Neural cell (in vitro differentiated cells): ENCODE data around the gene KCNQ2.

Experiments used
- EZH2 ChIP-seq: fragments of 200-600, 300-800 bp; shearing (Covaris generic), sonication (generic); IDR thresholded peaks from 2 replicates; pipeline ENCODE4 v1.6.1; 2014; ENCODE audit warnings: antibody characterized with exemption, low read length, borderline replicate concordance, mild to moderate bottlenecking; ENCODE audit not compliant: insufficient read depth, poor library complexity, severe bottlenecking
- TF ChIP-seq, protein P1 (sequence below): fragments of 450-650 bp; IDR thresholded peaks from 2 replicates; pipeline ENCODE4 v1.5.1; 2014; ENCODE audit warnings: antibody characterized with exemption, mild to moderate bottlenecking, moderate library complexity; ENCODE audit not compliant: poor library complexity, severe bottlenecking

- TF ChIP-seq EZH2, result no peak
- TF ChIP-seq, protein P1, sequence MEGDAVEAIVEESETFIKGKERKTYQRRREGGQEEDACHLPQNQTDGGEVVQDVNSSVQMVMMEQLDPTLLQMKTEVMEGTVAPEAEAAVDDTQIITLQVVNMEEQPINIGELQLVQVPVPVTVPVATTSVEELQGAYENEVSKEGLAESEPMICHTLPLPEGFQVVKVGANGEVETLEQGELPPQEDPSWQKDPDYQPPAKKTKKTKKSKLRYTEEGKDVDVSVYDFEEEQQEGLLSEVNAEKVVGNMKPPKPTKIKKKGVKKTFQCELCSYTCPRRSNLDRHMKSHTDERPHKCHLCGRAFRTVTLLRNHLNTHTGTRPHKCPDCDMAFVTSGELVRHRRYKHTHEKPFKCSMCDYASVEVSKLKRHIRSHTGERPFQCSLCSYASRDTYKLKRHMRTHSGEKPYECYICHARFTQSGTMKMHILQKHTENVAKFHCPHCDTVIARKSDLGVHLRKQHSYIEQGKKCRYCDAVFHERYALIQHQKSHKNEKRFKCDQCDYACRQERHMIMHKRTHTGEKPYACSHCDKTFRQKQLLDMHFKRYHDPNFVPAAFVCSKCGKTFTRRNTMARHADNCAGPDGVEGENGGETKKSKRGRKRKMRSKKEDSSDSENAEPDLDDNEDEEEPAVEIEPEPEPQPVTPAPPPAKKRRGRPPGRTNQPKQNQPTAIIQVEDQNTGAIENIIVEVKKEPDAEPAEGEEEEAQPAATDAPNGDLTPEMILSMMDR, result no peak
Observed at GRCh38 chr20:63456429-63457284, 15.8 kb downstream of the KCNQ2 start.
